Left lung (tissue), 10 donors: ENCODE measurements around the gene SRI. TPM values are rescaled to one million over a fixed set of nuclear protein-coding genes. Genes with fewer than 3 reads are reported as not detected.

Experiments
- ATAC-seq: fragments of 200-7000 bp; cut with Tn5 transposase; one replicate; pipeline ENCODE4 v1.9.1; 2020; ENCODE audit warnings: moderate library complexity
- DNase-seq, 4 donors: peaks; one replicate each; pipeline ENCODE4 v3.0.0-alpha.2; 2013 to 2020
- H3K27ac ChIP-seq, 2 donors: fragments of 200-600 bp; sonication (generic) in 1 of 2; one replicate each; pipeline versions ENCODE4 v1.5.0 to v1.8.0; 2020 to 2021
- H3K27me3 ChIP-seq, 2 donors: fragments of 200-600 bp; sonication (generic) in 1 of 2; one replicate each; pipeline versions ENCODE4 v1.5.0 to v1.8.0; 2020 to 2021
- H3K36me3 ChIP-seq, 2 donors: fragments of 200-600 bp; sonication (generic) in 1 of 2; one replicate each; pipeline versions ENCODE4 v1.5.0 to v1.8.0; 2020 to 2021
- H3K4me1 ChIP-seq, 2 donors: fragments of 200-600 bp; one replicate each; pipeline ENCODE4 v1.8.0; 2021
- H3K4me3 ChIP-seq, 2 donors: fragments of 200-600 bp; sonication (generic) in 1 of 2; one replicate each; pipeline versions ENCODE4 v1.5.0 to v1.8.0; 2020 to 2021; ENCODE audit warnings: mild to moderate bottlenecking in 1 of 2
- H3K9me3 ChIP-seq, 2 donors: fragments of 200-600 bp; sonication (generic) in 1 of 2; one replicate each; pipeline versions ENCODE4 v1.5.0 to v1.8.0; 2020 to 2021
- intact Hi-C, 2 donors: fragments of 100-400 bp; cut with DNase I; formaldehyde crosslinking; loops; one replicate each; pipeline versions ENCODE4 v1.11.2 to v1.14.2; 2022
- polyA plus RNA-seq, 6 donors: library from polyadenylated mRNA; unstranded; fragments of 120-200 nt; gene quantifications; one replicate each; pipeline ENCODE4 v1.2.1, GENCODE V29; 2013; ENCODE audit not compliant: insufficient read length in 6 of 6
- total RNA-seq, 2 donors: library from RNA; stranded (reverse); fragmentation: NEBNext Ultra II Directional; extraction: Animal tissue kit (Norgen Biotek cat#: 25700); gene quantifications; one replicate each; pipeline ENCODE4 v1.2.1, GENCODE V29; 2021
- TF ChIP-seq, protein P1 (sequence below), 2 donors: fragments of 200-600 bp; sonication (generic) in 1 of 2; IDR thresholded peaks; one replicate each; pipeline versions ENCODE4 v1.5.0 to v1.8.0; 2021; ENCODE audit warnings: antibody characterized with exemption in 2 of 2
- donor health status: DM: no; HTN: yes; CAD: no.
- donor health status: DM: no; HTN: no; CAD: no.

The SRI gene
- total and polyA plus RNA-seq, 8 donors: 121 to 189 (median 163) TPM

DNA sequence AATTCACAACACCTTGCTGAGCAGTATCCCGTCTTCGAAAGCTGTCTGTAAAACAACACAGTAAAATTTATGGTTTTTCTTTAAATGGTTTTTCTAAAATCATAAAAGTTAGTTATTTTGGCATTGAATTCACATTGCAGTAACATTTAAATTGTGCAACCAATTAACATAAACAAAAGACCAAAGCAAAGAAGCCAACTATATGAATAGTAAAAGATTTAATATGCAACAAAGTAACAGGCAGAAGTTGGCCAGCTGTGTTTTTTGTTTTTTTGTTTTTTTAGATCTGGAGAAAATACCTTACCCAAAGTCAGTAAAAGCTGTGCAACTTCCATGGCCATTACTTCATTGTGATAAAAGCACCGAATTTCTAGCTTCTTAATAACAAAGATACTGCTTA, 11.3 kb downstream of the SRI start:
- Histone ChIP-seq H3K4me3 (no peak overlapping the region), H3K36me3 (peaks cover 0 to 98% of the 10 kb centered on the region in 2 donors), H3K4me1 (no peaks in the 10 kb centered on the region), H3K27me3 (no peaks in the 10 kb centered on the region), H3K9me3 (no peaks in the 10 kb centered on the region), H3K27ac (no peak overlapping the region)
- TF ChIP-seq, protein P1, sequence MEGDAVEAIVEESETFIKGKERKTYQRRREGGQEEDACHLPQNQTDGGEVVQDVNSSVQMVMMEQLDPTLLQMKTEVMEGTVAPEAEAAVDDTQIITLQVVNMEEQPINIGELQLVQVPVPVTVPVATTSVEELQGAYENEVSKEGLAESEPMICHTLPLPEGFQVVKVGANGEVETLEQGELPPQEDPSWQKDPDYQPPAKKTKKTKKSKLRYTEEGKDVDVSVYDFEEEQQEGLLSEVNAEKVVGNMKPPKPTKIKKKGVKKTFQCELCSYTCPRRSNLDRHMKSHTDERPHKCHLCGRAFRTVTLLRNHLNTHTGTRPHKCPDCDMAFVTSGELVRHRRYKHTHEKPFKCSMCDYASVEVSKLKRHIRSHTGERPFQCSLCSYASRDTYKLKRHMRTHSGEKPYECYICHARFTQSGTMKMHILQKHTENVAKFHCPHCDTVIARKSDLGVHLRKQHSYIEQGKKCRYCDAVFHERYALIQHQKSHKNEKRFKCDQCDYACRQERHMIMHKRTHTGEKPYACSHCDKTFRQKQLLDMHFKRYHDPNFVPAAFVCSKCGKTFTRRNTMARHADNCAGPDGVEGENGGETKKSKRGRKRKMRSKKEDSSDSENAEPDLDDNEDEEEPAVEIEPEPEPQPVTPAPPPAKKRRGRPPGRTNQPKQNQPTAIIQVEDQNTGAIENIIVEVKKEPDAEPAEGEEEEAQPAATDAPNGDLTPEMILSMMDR (IDR thresholded peaks at IDR 0.05): no peak
- intact Hi-C loops: no loop called here
- ATAC-seq (no peak), DNase-seq (no peak)

GRCh38 chr7:88206254-88206653, 13.6 kb downstream of the SRI start:
- Histone ChIP-seq H3K9me3 (no peaks in the 10 kb centered on the region), H3K36me3 (peaks cover 0 to 88% of the 10 kb centered on the region in 2 donors)
- TF ChIP-seq, protein P1 (IDR thresholded peaks at IDR 0.05): no peak

DNA sequence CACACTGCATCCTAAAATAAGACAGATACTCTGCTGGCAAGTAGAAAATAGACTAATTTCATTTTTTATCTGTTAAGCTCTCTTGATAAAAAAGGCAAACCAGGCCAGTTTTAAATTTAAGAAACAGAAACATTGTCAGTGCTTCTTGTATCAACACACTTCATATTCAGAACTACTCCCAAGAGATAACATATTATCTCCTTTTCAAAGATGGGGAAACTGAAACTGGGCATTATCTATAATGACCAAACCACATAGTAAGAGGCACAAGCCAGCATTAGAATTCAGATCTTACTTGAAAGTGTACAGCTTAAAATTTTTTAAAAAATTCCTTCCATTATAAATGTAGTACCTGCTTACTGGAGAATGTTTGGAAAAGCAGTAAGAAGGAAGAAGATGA, 14.7 kb downstream of the SRI start:
- no peaks in the 10 kb centered on the region for H3K4me1 ChIP-seq
- H3K27me3 ChIP-seq: no peaks in the 10 kb centered on the region
- DNase-seq: no peak
- H3K9me3 ChIP-seq: no peaks in the 10 kb centered on the region
- no peak overlapping the region for H3K27ac ChIP-seq
- TF ChIP-seq, protein P1 (IDR thresholded peaks at IDR 0.05): no peak
- intact Hi-C loops: no loop called here
- H3K36me3 ChIP-seq: peaks cover 0 to 82% of the 10 kb centered on the region in 2 donors
- ATAC-seq: no peak
- no peak overlapping the region for H3K4me3 ChIP-seq

More at GRCh38 chr7:88206254-88206653, 13.6 kb downstream of the SRI start:
- ATAC-seq: no peak
- no peak overlapping the region for H3K27ac ChIP-seq
- H3K4me1 ChIP-seq: no peaks in the 10 kb centered on the region
- no peaks in the 10 kb centered on the region for H3K27me3 ChIP-seq
- no peak overlapping the region for H3K4me3 ChIP-seq
- DNase-seq: no peak
- intact Hi-C loops: no loop called here

- H3K27me3 ChIP-seq: no peaks in the 10 kb centered on the region
- no peaks in the 10 kb centered on the region for H3K4me1 ChIP-seq
- H3K9me3 ChIP-seq: no peaks in the 10 kb centered on the region
- DNase-seq (no peak), ATAC-seq (no peak)
- TF ChIP-seq, protein P1 (IDR thresholded peaks at IDR 0.05): no peak
- H3K4me3 ChIP-seq: no peak overlapping the region
- no peak overlapping the region for H3K27ac ChIP-seq
- intact Hi-C loops: no loop called here
- peaks cover 0 to 76% of the 10 kb centered on the region in 2 donors for H3K36me3 ChIP-seq
Observed at GRCh38 chr7:88204525-88205110, 15.2 kb downstream of the SRI start.

DNA sequence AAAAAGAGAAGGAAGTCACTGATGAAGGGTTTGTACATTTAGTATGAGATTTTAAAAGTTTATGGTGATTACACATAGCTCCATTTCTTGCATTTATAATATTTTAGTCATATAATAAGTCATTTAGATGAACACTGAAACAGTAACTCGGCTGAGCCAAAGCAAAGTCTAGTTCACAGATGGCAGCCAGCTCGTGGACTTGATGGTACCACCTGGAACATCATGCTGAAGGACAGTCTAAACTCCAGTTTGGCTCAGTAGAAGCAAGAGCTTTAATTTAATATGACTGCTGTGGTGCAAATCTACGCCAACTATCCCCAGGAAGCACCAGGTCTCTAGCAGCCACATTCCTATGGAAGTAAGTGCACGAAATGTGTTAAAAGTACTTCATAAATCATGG, 16.4 kb downstream of the SRI start:
- no peaks in the 10 kb centered on the region for H3K27me3 ChIP-seq
- no peaks in the 10 kb centered on the region for H3K9me3 ChIP-seq
- no peak for DNase-seq
- no peaks in the 10 kb centered on the region for H3K4me1 ChIP-seq
- ATAC-seq: no peak
- H3K27ac ChIP-seq: no peak overlapping the region
- H3K4me3 ChIP-seq: no peak overlapping the region
- TF ChIP-seq, protein P1 (IDR thresholded peaks at IDR 0.05): no peak
- H3K36me3 ChIP-seq: peaks cover 0 to 69% of the 10 kb centered on the region in 2 donors
- intact Hi-C loops: no loop called here
